ENCODE data around the gene PATJ. TPM values are rescaled to one million over a fixed set of nuclear protein-coding genes. Genes with fewer than 3 reads are reported as not detected.

The PATJ gene
- total and polyA plus RNA-seq, 2 experiments from 2014 or later: 35.3 to 68.4 TPM

DNA sequence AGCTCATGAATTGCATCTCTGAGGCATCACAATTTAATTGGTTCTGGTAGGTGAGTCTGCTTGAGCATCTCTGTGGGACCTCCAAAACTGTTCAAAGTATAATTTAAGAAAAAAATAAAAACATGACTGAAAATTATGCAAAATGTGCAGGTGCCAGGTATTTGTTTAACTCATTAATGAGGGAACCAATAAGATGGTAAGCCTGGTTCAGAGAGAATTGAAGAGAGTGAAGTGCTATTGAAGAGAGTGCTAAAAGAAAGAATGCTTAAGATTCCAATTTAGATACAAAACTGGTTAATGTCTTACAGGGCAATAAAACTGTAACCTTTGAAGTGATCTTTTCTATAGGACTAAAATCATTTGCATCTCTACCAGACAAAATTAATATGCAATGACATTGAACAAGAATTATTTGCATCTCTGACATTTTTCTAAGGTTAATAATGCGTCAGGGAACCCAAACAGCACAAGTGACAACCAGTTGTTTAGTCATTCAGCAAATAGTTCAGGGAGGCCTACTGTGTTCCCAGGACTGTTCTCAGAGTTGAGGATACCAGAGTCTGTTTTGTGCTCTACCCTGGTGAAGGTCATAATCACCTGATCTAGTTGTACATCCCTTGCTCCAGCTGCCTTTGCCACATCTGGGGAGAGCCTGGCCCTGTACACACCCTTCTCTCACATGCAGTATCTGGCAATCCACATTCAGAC is 183.5 kb downstream of the PATJ start:
- Mint-ChIP-seq H3K4me1 (peaks cover 15% of the 10 kb centered on the region; the same call in 2 of the 3 replicates), H3K27me3 (ENCODE audit: insufficient read depth, low read depth, poor library complexity) (peaks cover 3% of the 10 kb centered on the region)
- no peak for ATAC-seq

More for the DNA sequence above, 183.5 kb downstream of the PATJ start:
- Histone ChIP-seq H3K27ac (ENCODE audit: low read depth) (peak overlapping the region; percentile 53; the same call in 1 of the 2 replicates), H3F3A (replicated peaks; ENCODE audit: low read depth) (no peaks in the 10 kb centered on the region), H4K20me1 (replicated peaks; ENCODE audit: insufficient read depth) (no peaks in the 10 kb centered on the region), H3K79me2 (replicated peaks; ENCODE audit: insufficient read depth) (no peaks in the 10 kb centered on the region), H3K4me1 (ENCODE audit: insufficient read depth) (peaks cover 8% of the 10 kb centered on the region), H3K9me2 (ENCODE audit: insufficient read depth) (no peaks in the 10 kb centered on the region), H3K4me2 (no peak overlapping the region), H3K27me3 (ENCODE audit: insufficient read depth) (no peaks in the 10 kb centered on the region), H3K4me3 (no peak overlapping the region), H3K36me3 (ENCODE audit: insufficient read depth) (no peaks in the 10 kb centered on the region), H2AFZ (no peak overlapping the region)
- Mint-ChIP-seq H3K27ac (no peak overlapping the region), H3K4me3 (no peak overlapping the region), H3K9me3 (no peaks in the 10 kb centered on the region), H3K36me3 (ENCODE audit: low read depth) (0 out of 3 replicates have a peak, but pooled peaks cover 2% of the 10 kb centered on the region)
- TF ChIP-seq, protein P1, sequence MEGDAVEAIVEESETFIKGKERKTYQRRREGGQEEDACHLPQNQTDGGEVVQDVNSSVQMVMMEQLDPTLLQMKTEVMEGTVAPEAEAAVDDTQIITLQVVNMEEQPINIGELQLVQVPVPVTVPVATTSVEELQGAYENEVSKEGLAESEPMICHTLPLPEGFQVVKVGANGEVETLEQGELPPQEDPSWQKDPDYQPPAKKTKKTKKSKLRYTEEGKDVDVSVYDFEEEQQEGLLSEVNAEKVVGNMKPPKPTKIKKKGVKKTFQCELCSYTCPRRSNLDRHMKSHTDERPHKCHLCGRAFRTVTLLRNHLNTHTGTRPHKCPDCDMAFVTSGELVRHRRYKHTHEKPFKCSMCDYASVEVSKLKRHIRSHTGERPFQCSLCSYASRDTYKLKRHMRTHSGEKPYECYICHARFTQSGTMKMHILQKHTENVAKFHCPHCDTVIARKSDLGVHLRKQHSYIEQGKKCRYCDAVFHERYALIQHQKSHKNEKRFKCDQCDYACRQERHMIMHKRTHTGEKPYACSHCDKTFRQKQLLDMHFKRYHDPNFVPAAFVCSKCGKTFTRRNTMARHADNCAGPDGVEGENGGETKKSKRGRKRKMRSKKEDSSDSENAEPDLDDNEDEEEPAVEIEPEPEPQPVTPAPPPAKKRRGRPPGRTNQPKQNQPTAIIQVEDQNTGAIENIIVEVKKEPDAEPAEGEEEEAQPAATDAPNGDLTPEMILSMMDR (conservative IDR thresholded peaks at IDR 0.05; ENCODE audit: low read depth in 2 of 2): no peak
- TF ChIP-seq ZNF114 (CRISPR knock-in tag; IDR thresholded peaks at IDR 0.05): no peak
- no peak for TF ChIP-seq JUNB (IDR thresholded peaks at IDR 0.05; ENCODE audit: unreplicated experiment)
- TF ChIP-seq, protein P2, sequence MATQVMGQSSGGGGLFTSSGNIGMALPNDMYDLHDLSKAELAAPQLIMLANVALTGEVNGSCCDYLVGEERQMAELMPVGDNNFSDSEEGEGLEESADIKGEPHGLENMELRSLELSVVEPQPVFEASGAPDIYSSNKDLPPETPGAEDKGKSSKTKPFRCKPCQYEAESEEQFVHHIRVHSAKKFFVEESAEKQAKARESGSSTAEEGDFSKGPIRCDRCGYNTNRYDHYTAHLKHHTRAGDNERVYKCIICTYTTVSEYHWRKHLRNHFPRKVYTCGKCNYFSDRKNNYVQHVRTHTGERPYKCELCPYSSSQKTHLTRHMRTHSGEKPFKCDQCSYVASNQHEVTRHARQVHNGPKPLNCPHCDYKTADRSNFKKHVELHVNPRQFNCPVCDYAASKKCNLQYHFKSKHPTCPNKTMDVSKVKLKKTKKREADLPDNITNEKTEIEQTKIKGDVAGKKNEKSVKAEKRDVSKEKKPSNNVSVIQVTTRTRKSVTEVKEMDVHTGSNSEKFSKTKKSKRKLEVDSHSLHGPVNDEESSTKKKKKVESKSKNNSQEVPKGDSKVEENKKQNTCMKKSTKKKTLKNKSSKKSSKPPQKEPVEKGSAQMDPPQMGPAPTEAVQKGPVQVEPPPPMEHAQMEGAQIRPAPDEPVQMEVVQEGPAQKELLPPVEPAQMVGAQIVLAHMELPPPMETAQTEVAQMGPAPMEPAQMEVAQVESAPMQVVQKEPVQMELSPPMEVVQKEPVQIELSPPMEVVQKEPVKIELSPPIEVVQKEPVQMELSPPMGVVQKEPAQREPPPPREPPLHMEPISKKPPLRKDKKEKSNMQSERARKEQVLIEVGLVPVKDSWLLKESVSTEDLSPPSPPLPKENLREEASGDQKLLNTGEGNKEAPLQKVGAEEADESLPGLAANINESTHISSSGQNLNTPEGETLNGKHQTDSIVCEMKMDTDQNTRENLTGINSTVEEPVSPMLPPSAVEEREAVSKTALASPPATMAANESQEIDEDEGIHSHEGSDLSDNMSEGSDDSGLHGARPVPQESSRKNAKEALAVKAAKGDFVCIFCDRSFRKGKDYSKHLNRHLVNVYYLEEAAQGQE (IDR thresholded peaks at IDR 0.05; ENCODE audit: unreplicated experiment): no peak
- no peak for TF ChIP-seq CREB1 (CRISPR knock-in tag; IDR thresholded peaks at IDR 0.05; ENCODE audit: low read depth)
- TF ChIP-seq EZH2 (IDR thresholded peaks at IDR 0.05; ENCODE audit: low read depth, unreplicated experiment): no peak
- no peak for TF ChIP-seq POLR2AphosphoS5 (IDR thresholded peaks at IDR 0.05; ENCODE audit: low read depth)
- TF ChIP-seq, protein P3, sequence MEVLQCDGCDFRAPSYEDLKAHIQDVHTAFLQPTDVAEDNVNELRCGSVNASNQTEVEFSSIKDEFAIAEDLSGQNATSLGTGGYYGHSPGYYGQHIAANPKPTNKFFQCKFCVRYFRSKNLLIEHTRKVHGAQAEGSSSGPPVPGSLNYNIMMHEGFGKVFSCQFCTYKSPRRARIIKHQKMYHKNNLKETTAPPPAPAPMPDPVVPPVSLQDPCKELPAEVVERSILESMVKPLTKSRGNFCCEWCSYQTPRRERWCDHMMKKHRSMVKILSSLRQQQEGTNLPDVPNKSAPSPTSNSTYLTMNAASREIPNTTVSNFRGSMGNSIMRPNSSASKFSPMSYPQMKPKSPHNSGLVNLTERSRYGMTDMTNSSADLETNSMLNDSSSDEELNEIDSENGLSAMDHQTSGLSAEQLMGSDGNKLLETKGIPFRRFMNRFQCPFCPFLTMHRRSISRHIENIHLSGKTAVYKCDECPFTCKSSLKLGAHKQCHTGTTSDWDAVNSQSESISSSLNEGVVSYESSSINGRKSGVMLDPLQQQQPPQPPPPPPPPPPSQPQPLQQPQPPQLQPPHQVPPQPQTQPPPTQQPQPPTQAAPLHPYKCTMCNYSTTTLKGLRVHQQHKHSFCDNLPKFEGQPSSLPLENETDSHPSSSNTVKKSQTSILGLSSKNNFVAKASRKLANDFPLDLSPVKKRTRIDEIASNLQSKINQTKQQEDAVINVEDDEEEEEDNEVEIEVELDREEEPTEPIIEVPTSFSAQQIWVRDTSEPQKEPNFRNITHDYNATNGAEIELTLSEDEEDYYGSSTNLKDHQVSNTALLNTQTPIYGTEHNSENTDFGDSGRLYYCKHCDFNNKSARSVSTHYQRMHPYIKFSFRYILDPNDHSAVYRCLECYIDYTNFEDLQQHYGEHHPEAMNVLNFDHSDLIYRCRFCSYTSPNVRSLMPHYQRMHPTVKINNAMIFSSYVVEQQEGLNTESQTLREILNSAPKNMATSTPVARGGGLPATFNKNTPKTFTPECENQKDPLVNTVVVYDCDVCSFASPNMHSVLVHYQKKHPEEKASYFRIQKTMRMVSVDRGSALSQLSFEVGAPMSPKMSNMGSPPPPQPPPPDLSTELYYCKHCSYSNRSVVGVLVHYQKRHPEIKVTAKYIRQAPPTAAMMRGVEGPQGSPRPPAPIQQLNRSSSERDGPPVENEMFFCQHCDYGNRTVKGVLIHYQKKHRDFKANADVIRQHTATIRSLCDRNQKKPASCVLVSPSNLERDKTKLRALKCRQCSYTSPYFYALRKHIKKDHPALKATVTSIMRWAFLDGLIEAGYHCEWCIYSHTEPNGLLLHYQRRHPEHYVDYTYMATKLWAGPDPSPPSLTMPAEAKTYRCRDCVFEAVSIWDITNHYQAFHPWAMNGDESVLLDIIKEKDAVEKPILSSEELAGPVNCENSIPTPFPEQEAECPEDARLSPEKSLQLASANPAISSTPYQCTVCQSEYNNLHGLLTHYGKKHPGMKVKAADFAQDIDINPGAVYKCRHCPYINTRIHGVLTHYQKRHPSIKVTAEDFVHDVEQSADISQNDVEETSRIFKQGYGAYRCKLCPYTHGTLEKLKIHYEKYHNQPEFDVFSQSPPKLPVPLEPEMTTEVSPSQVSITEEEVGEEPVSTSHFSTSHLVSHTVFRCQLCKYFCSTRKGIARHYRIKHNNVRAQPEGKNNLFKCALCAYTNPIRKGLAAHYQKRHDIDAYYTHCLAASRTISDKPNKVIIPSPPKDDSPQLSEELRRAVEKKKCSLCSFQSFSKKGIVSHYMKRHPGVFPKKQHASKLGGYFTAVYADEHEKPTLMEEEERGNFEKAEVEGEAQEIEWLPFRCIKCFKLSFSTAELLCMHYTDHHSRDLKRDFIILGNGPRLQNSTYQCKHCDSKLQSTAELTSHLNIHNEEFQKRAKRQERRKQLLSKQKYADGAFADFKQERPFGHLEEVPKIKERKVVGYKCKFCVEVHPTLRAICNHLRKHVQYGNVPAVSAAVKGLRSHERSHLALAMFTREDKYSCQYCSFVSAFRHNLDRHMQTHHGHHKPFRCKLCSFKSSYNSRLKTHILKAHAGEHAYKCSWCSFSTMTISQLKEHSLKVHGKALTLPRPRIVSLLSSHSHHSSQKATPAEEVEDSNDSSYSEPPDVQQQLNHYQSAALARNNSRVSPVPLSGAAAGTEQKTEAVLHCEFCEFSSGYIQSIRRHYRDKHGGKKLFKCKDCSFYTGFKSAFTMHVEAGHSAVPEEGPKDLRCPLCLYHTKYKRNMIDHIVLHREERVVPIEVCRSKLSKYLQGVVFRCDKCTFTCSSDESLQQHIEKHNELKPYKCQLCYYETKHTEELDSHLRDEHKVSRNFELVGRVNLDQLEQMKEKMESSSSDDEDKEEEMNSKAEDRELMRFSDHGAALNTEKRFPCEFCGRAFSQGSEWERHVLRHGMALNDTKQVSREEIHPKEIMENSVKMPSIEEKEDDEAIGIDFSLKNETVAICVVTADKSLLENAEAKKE (CRISPR knock-in tag; IDR thresholded peaks at IDR 0.05): no peak
- TF ChIP-seq STAT1 (IDR thresholded peaks at IDR 0.05; ENCODE audit: unreplicated experiment): no peak
- TF ChIP-seq EZH2phosphoT487 (IDR thresholded peaks at IDR 0.05; ENCODE audit: unreplicated experiment): no peak
- TF ChIP-seq, protein P4, sequence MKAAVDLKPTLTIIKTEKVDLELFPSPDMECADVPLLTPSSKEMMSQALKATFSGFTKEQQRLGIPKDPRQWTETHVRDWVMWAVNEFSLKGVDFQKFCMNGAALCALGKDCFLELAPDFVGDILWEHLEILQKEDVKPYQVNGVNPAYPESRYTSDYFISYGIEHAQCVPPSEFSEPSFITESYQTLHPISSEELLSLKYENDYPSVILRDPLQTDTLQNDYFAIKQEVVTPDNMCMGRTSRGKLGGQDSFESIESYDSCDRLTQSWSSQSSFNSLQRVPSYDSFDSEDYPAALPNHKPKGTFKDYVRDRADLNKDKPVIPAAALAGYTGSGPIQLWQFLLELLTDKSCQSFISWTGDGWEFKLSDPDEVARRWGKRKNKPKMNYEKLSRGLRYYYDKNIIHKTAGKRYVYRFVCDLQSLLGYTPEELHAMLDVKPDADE (IDR thresholded peaks at IDR 0.05): no peak
- no peak for TF ChIP-seq NANOG (IDR thresholded peaks at IDR 0.05; ENCODE audit: borderline replicate concordance)
- no peak for TF ChIP-seq ZNF331 (CRISPR knock-in tag; IDR thresholded peaks at IDR 0.05; ENCODE audit: low read depth)
- no peak for DNase-seq (ENCODE audit: low spot score)
